HepG2 (cell line): ENCODE data around the gene KIF17. TPM values are rescaled to one million over a fixed set of nuclear protein-coding genes. Genes with fewer than 3 reads are reported as not detected.
A peak's percentile ranks its signal among the peaks of the same experiment; 100 is the strongest.

ENCODE experiments used
- GMEB1 ChIP-seq: sonication (generic); formaldehyde crosslinking; IDR thresholded peaks from 2 replicates; pipeline ENCODE4 v1.5.1; 2020; ENCODE audit warnings: missing genetic modification reagents, mild to moderate bottlenecking, borderline replicate concordance
- RAD51 ChIP-seq: fragments of 450-650 bp; IDR thresholded peaks from 2 replicates; pipeline ENCODE4 v1.6.1; 2016; ENCODE audit warnings: borderline replicate concordance
- SP5 ChIP-seq: IDR thresholded peaks from 2 replicates; pipeline ENCODE4 v1.6.1; 2016; ENCODE audit warnings: low read depth, borderline replicate concordance
- SRSF4 ChIP-seq: fragments of 200-400 bp; formaldehyde crosslinking; IDR thresholded peaks from one replicate; pipeline ENCODE4 v1.6.1; 2018; ENCODE audit warnings: mild to moderate bottlenecking, low read depth, low read length, moderate library complexity; ENCODE audit not compliant: poor library complexity, severe bottlenecking
- XBP1 ChIP-seq: sonication (generic); formaldehyde crosslinking; IDR thresholded peaks from 2 replicates; pipeline ENCODE4 v1.5.0; 2020; ENCODE audit warnings: missing genetic modification reagents
- ZNF24 ChIP-seq: fragments of 450-650 bp; IDR thresholded peaks from 2 replicates; pipeline ENCODE4 v1.6.1; 2017; ENCODE audit warnings: antibody characterized with exemption, mild to moderate bottlenecking
- ZNF644 ChIP-seq: IDR thresholded peaks from 2 replicates; pipeline ENCODE4 v1.6.1; 2016; ENCODE audit warnings: low read depth
- ZUFSP ChIP-seq: sonication (generic); formaldehyde crosslinking; IDR thresholded peaks from 2 replicates; pipeline ENCODE4 v1.9.0; 2021; ENCODE audit warnings: missing genetic modification reagents, mild to moderate bottlenecking, borderline replicate concordance
- polyA plus RNA-seq, 8 experiments: library from polyadenylated mRNA; depleted of rRNA in 3 of 8; stranded (reverse) in 7 of 8; unstranded in 1 of 8; fragments of >200 nt; fragmentation: Illumina TruSeq in 4 of 8; extraction: Trizol in 4 of 8; gene quantifications; 2 replicates each; pipeline versions ENCODE4 v1.2.1 to v1.2.3, GENCODE V29; 2011 to 2016; ENCODE audit warnings: low read depth in 4 of 8, missing spikeins in 1 of 8, mixed read lengths in 1 of 8; ENCODE audit not compliant: insufficient read depth in 1 of 8
- total RNA-seq, 5 experiments: library from RNA; depleted of rRNA; stranded (reverse); fragments of >200 nt; fragmentation: Illumina TruSeq; extraction: Trizol; gene quantifications; 2 replicates each; pipeline ENCODE4 v1.2.3, GENCODE V29; 2016; ENCODE audit warnings: low read depth in 1 of 5
- TF ChIP-seq, protein P1 (sequence below): IDR thresholded peaks from 2 replicates; pipeline ENCODE4 v1.6.1; 2016
- TF ChIP-seq, protein P2 (sequence below): sonication (generic); formaldehyde crosslinking; IDR thresholded peaks from 2 replicates; pipeline ENCODE4 v1.4.0; 2020; ENCODE audit warnings: mild to moderate bottlenecking, missing genetic modification reagents
- TF ChIP-seq, protein P3 (sequence below): IDR thresholded peaks from 2 replicates; pipeline ENCODE4 v1.6.1; 2016; ENCODE audit warnings: mild to moderate bottlenecking
- TF ChIP-seq, protein P4 (sequence below): conservative IDR thresholded peaks from 2 replicates; pipeline ENCODE4 v1.6.1; 2018; ENCODE audit warnings: missing genetic modification reagents
- TF ChIP-seq, protein P5 (sequence below): sonication (generic); formaldehyde crosslinking; IDR thresholded peaks from 2 replicates; pipeline ENCODE4 v1.4.0; 2020; ENCODE audit warnings: mild to moderate bottlenecking, missing genetic modification reagents
- TF ChIP-seq, protein P6 (sequence below): sonication (generic); formaldehyde crosslinking; IDR thresholded peaks from 2 replicates; pipeline ENCODE4 v1.8.1; 2023; ENCODE audit warnings: mild to moderate bottlenecking, missing genetic modification reagents

KIF17 gene
- total and polyA plus RNA-seq, 2 of the 13 experiments (the other 11 are each of a cell fraction or from before 2014, with no cell fraction given), result 0.24 to 0.44 TPM

- TF ChIP-seq, protein P1, sequence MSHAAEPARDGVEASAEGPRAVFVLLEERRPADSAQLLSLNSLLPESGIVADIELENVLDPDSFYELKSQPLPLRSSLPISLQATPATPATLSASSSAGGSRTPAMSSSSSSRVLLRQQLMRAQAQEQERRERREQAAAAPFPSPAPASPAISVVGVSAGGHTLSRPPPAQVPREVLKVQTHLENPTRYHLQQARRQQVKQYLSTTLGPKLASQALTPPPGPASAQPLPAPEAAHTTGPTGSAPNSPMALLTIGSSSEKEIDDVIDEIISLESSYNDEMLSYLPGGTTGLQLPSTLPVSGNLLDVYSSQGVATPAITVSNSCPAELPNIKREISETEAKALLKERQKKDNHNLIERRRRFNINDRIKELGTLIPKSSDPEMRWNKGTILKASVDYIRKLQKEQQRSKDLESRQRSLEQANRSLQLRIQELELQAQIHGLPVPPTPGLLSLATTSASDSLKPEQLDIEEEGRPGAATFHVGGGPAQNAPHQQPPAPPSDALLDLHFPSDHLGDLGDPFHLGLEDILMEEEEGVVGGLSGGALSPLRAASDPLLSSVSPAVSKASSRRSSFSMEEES (CRISPR knock-in tag), result 0 out of 2 replicates have a peak, but pooled peaks have one; percentile 20
- TF ChIP-seq, protein P2, sequence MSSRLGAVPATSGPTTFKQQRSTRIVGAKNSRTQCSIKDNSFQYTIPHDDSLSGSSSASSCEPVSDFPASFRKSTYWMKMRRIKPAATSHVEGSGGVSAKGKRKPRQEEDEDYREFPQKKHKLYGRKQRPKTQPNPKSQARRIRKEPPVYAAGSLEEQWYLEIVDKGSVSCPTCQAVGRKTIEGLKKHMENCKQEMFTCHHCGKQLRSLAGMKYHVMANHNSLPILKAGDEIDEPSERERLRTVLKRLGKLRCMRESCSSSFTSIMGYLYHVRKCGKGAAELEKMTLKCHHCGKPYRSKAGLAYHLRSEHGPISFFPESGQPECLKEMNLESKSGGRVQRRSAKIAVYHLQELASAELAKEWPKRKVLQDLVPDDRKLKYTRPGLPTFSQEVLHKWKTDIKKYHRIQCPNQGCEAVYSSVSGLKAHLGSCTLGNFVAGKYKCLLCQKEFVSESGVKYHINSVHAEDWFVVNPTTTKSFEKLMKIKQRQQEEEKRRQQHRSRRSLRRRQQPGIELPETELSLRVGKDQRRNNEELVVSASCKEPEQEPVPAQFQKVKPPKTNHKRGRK (CRISPR knock-in tag), result no peak
- TF ChIP-seq, protein P3, sequence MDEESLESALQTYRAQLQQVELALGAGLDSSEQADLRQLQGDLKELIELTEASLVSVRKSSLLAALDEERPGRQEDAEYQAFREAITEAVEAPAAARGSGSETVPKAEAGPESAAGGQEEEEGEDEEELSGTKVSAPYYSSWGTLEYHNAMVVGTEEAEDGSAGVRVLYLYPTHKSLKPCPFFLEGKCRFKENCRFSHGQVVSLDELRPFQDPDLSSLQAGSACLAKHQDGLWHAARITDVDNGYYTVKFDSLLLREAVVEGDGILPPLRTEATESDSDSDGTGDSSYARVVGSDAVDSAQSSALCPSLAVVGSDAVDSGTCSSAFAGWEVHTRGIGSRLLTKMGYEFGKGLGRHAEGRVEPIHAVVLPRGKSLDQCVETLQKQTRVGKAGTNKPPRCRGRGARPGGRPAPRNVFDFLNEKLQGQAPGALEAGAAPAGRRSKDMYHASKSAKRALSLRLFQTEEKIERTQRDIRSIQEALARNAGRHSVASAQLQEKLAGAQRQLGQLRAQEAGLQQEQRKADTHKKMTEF (CRISPR knock-in tag), result peak; percentile 75
- TF ChIP-seq ZNF644 (CRISPR knock-in tag) (0 out of 2 replicates have a peak, but pooled peaks have one; percentile 39), GMEB1 (CRISPR knock-in tag) (0 out of 2 replicates have a peak, but pooled peaks have one; percentile 21), SP5 (CRISPR knock-in tag) (peak; percentile 84), ZNF24 (0 out of 2 replicates have a peak, but pooled peaks have one; percentile 13), ZUFSP (CRISPR knock-in tag) (no peak), RAD51 (no peak), SRSF4 (no peak), XBP1 (CRISPR knock-in tag) (no peak)
- TF ChIP-seq, protein P4, sequence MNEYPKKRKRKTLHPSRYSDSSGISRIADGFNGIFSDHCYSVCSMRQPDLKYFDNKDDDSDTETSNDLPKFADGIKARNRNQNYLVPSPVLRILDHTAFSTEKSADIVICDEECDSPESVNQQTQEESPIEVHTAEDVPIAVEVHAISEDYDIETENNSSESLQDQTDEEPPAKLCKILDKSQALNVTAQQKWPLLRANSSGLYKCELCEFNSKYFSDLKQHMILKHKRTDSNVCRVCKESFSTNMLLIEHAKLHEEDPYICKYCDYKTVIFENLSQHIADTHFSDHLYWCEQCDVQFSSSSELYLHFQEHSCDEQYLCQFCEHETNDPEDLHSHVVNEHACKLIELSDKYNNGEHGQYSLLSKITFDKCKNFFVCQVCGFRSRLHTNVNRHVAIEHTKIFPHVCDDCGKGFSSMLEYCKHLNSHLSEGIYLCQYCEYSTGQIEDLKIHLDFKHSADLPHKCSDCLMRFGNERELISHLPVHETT (CRISPR knock-in tag), result no peak
- TF ChIP-seq, protein P5, sequence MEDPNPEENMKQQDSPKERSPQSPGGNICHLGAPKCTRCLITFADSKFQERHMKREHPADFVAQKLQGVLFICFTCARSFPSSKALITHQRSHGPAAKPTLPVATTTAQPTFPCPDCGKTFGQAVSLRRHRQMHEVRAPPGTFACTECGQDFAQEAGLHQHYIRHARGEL, result no peak
- TF ChIP-seq, protein P6, sequence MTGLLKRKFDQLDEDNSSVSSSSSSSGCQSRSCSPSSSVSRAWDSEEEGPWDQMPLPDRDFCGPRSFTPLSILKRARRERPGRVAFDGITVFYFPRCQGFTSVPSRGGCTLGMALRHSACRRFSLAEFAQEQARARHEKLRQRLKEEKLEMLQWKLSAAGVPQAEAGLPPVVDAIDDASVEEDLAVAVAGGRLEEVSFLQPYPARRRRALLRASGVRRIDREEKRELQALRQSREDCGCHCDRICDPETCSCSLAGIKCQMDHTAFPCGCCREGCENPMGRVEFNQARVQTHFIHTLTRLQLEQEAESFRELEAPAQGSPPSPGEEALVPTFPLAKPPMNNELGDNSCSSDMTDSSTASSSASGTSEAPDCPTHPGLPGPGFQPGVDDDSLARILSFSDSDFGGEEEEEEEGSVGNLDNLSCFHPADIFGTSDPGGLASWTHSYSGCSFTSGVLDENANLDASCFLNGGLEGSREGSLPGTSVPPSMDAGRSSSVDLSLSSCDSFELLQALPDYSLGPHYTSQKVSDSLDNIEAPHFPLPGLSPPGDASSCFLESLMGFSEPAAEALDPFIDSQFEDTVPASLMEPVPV (CRISPR knock-in tag), result no peak
These were observed 84.4 kb downstream of the KIF17 start, which contains the start of gene PINK1 (continued) for GRCh38 chr1:20633190-20634064.
